Uterus (tissue), 2 donors: ENCODE results near the gene RPS6KA2.

Experiments
- POLR2A ChIP-seq, 2 donors: fragments of 450-650 bp; IDR thresholded peaks; one replicate each; pipeline ENCODE4 v1.6.1; 2016; ENCODE audit warnings: antibody characterized with exemption in 2 of 2, mild to moderate bottlenecking in 1 of 2, moderate library complexity in 1 of 2
- TF ChIP-seq, protein P1 (sequence below), 4 experiments: fragments of 200-600 bp in 2 of 4; fragments of 450-650 bp in 2 of 4; sonication (generic) in 2 of 4; IDR thresholded peaks; one replicate each; pipeline ENCODE4 v1.5.1; 2016 to 2019; ENCODE audit warnings: antibody characterized with exemption in 4 of 4, mild to moderate bottlenecking in 2 of 4, moderate library complexity in 1 of 4

GRCh38 chr6:166539543-166539942 lies 87.5 kb downstream of the RPS6KA2 start:
- TF ChIP-seq, protein P1, sequence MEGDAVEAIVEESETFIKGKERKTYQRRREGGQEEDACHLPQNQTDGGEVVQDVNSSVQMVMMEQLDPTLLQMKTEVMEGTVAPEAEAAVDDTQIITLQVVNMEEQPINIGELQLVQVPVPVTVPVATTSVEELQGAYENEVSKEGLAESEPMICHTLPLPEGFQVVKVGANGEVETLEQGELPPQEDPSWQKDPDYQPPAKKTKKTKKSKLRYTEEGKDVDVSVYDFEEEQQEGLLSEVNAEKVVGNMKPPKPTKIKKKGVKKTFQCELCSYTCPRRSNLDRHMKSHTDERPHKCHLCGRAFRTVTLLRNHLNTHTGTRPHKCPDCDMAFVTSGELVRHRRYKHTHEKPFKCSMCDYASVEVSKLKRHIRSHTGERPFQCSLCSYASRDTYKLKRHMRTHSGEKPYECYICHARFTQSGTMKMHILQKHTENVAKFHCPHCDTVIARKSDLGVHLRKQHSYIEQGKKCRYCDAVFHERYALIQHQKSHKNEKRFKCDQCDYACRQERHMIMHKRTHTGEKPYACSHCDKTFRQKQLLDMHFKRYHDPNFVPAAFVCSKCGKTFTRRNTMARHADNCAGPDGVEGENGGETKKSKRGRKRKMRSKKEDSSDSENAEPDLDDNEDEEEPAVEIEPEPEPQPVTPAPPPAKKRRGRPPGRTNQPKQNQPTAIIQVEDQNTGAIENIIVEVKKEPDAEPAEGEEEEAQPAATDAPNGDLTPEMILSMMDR (IDR thresholded peaks at IDR 0.05) = no peak
- no peak for TF ChIP-seq POLR2A (IDR thresholded peaks at IDR 0.05)
